H9 (cell line): ENCODE results near the gene HPS3. TPM values are rescaled to one million over a fixed set of nuclear protein-coding genes. Genes with fewer than 3 reads are reported as not detected.
"Not testable (repeated sequence)": the region's sequence is repeated elsewhere in the genome, so short reads cannot be mapped to it uniquely, and the experiment has no call there.

Experiments
- DNase-seq: peaks from one replicate; pipeline ENCODE4 v3.0.0-alpha.2; 2017
- H2AFZ ChIP-seq: one replicate; pipeline ENCODE4 v1.6.1; 2013; ENCODE audit warnings: mild to moderate bottlenecking, low read length, control low read depth, moderate library complexity
- H2AK5ac ChIP-seq: 2 replicates; pipeline ENCODE4 v1.6.1; 2013; ENCODE audit warnings: low read length, control low read depth, mixed read lengths; ENCODE audit not compliant: insufficient read length
- H2BK120ac ChIP-seq: one replicate; pipeline ENCODE4 v1.6.1; 2013; ENCODE audit warnings: low read depth, mild to moderate bottlenecking, low read length, control low read depth, inconsistent platforms; ENCODE audit not compliant: poor library complexity, severe bottlenecking
- H2BK12ac ChIP-seq: 2 replicates; pipeline ENCODE4 v1.6.1; 2013; ENCODE audit warnings: low read length, control low read depth, mixed read lengths, low read depth; ENCODE audit not compliant: insufficient read length
- H2BK15ac ChIP-seq: 2 replicates; pipeline ENCODE4 v1.6.1; 2013; ENCODE audit warnings: low read depth, low read length, control low read depth
- H2BK20ac ChIP-seq: one replicate; pipeline ENCODE4 v1.6.1; 2013; ENCODE audit warnings: low read depth, mild to moderate bottlenecking, low read length, control low read depth, inconsistent platforms; ENCODE audit not compliant: poor library complexity, severe bottlenecking
- H2BK5ac ChIP-seq: 2 replicates; pipeline ENCODE4 v1.6.1; 2013; ENCODE audit warnings: low read length, control low read depth, mixed read lengths; ENCODE audit not compliant: insufficient read length
- H3K14ac ChIP-seq: 2 replicates; pipeline ENCODE4 v1.6.1; 2013; ENCODE audit warnings: low read length, control low read depth; ENCODE audit not compliant: insufficient read depth
- H3K18ac ChIP-seq: 2 replicates; pipeline ENCODE4 v1.6.1; 2013; ENCODE audit warnings: low read depth, mild to moderate bottlenecking, mixed read lengths, low read length, control low read depth; ENCODE audit not compliant: insufficient read length
- H3K23ac ChIP-seq: 2 replicates; pipeline ENCODE4 v1.6.1; 2013; ENCODE audit warnings: low read length, control low read depth, mixed read lengths, low read depth; ENCODE audit not compliant: insufficient read length
- H3K23me2 ChIP-seq: 2 replicates; pipeline ENCODE4 v1.6.1; 2013; ENCODE audit warnings: low read depth, mild to moderate bottlenecking, mixed read lengths, low read length, control low read depth; ENCODE audit not compliant: insufficient read length, poor library complexity, severe bottlenecking
- H3K27ac ChIP-seq: 2 replicates; pipeline ENCODE4 v1.5.1; 2013; ENCODE audit warnings: low read length, control low read depth, mixed read lengths, low read depth; ENCODE audit not compliant: insufficient read length
- H3K27me3 ChIP-seq: 2 replicates; pipeline ENCODE4 v1.6.1; 2013; ENCODE audit warnings: low read length, control low read depth, inconsistent platforms; ENCODE audit not compliant: insufficient read depth
- H3K4ac ChIP-seq: 2 replicates; pipeline ENCODE4 v1.6.1; 2013; ENCODE audit warnings: low read depth, mild to moderate bottlenecking, control low read depth, inconsistent platforms, low read length, moderate library complexity
- H3K4me1 ChIP-seq: 2 replicates; pipeline ENCODE4 v1.6.1; 2013; ENCODE audit warnings: low read length, control low read depth, inconsistent platforms; ENCODE audit not compliant: insufficient read depth
- H3K4me2 ChIP-seq: 2 replicates; pipeline ENCODE4 v1.6.1; 2013; ENCODE audit warnings: low read length, control low read depth, mixed read lengths; ENCODE audit not compliant: insufficient read length, insufficient read depth
- H3K56ac ChIP-seq: 2 replicates; pipeline ENCODE4 v1.6.1; 2013; ENCODE audit warnings: low read depth, mild to moderate bottlenecking, mixed read lengths, low read length, control low read depth; ENCODE audit not compliant: insufficient read length
- H3K79me1 ChIP-seq: 2 replicates; pipeline ENCODE4 v1.6.1; 2013; ENCODE audit warnings: low read depth, mild to moderate bottlenecking, moderate library complexity, low read length, control low read depth, inconsistent platforms; ENCODE audit not compliant: insufficient read depth, poor library complexity, severe bottlenecking
- H3K79me2 ChIP-seq: 2 replicates; pipeline ENCODE4 v1.6.1; 2013; ENCODE audit warnings: low read length, control low read depth, inconsistent platforms; ENCODE audit not compliant: insufficient read depth
- H3K9ac ChIP-seq: 2 replicates; pipeline ENCODE4 v1.6.1; 2013; ENCODE audit warnings: low read length, control low read depth, mixed read lengths; ENCODE audit not compliant: insufficient read length; ENCODE audit errors: extremely low read depth
- H3K9me3 ChIP-seq: one replicate; pipeline ENCODE4 v1.6.1; 2013; ENCODE audit warnings: low read depth, low read length, inconsistent platforms; ENCODE audit not compliant: control insufficient read depth
- H3T11ph ChIP-seq: one replicate; pipeline ENCODE4 v1.6.1; 2013; ENCODE audit warnings: mild to moderate bottlenecking, low read length, control low read depth, inconsistent platforms
- H4K20me1 ChIP-seq: one replicate; pipeline ENCODE4 v1.6.1; 2013; ENCODE audit not compliant: control insufficient read depth, insufficient read length, insufficient read depth
- H4K5ac ChIP-seq: 2 replicates; pipeline ENCODE4 v1.6.1; 2013; ENCODE audit warnings: low read depth, mild to moderate bottlenecking, mixed read lengths, low read length, control low read depth; ENCODE audit not compliant: insufficient read length
- H4K8ac ChIP-seq: replicated peaks from 2 replicates; pipeline ENCODE4 v1.6.1; 2013; ENCODE audit warnings: low read length, control low read depth, mixed read lengths, low read depth; ENCODE audit not compliant: insufficient read length
- H4K91ac ChIP-seq: 2 replicates; pipeline ENCODE4 v1.6.1; 2013; ENCODE audit warnings: low read depth, mild to moderate bottlenecking, moderate library complexity, mixed read lengths, low read length, control low read depth; ENCODE audit not compliant: insufficient read length
- H3K27ac Mint-ChIP-seq, 3 experiments: 2 replicates in 2 of 3; 3 replicates in 1 of 3; pipeline ENCODE4 v1.8.0; 2020 to 2021; ENCODE audit warnings: mixed read lengths in 3 of 3, mild to moderate bottlenecking in 1 of 3, moderate library complexity in 1 of 3
- H3K27me3 Mint-ChIP-seq: 2 replicates; pipeline ENCODE4 v1.8.0; 2021; ENCODE audit warnings: low read depth, mild to moderate bottlenecking, moderate library complexity, mixed read lengths
- H3K36me3 Mint-ChIP-seq, 3 experiments: 2 replicates in 2 of 3; 3 replicates in 1 of 3; pipeline ENCODE4 v1.8.0; 2020 to 2021; ENCODE audit warnings: low read depth in 3 of 3, mixed read lengths in 3 of 3; ENCODE audit not compliant: insufficient read depth in 1 of 3
- H3K4me1 Mint-ChIP-seq, 2 experiments: 2 replicates each; pipeline ENCODE4 v1.8.0; 2020; ENCODE audit warnings: mixed read lengths in 2 of 2
- H3K4me3 Mint-ChIP-seq, 2 experiments: 2 replicates in 1 of 2; 3 replicates in 1 of 2; pipeline ENCODE4 v1.8.0; 2020 to 2021; ENCODE audit warnings: mild to moderate bottlenecking in 2 of 2, mixed read lengths in 2 of 2, moderate library complexity in 1 of 2
- H3K9me3 Mint-ChIP-seq, 2 experiments: 2 replicates in 1 of 2; 3 replicates in 1 of 2; pipeline ENCODE4 v1.8.0; 2020; ENCODE audit warnings: mild to moderate bottlenecking in 2 of 2, mixed read lengths in 2 of 2, moderate library complexity in 1 of 2
- WGBS: extraction: QIAGEN DNeasy Blood & Tissue Kit; methylation state at CpG from one replicate; pipeline ENCODE4 v1.1.7; 2013; ENCODE audit warnings: missing lambda C conversion rate, low lambda C conversion rate, mixed read lengths; ENCODE audit not compliant: insufficient read length; ENCODE audit errors: extremely low coverage; 5-methylcytosine and 5-hydroxymethylcytosine counted together
- total RNA-seq: library from RNA; stranded (reverse); gene quantifications from 2 replicates; pipeline ENCODE4 v1.2.1, GENCODE V29; 2021
- TF ChIP-seq, protein P1 (sequence below): fragments of 200-600 bp; sonication (generic); conservative IDR thresholded peaks from 3 replicates; pipeline ENCODE4 v1.8.0; 2021; ENCODE audit warnings: antibody characterized with exemption, mild to moderate bottlenecking

HPS3 gene
- total RNA-seq, 1 experiment from 2014 or later = 46.5 TPM

DNA sequence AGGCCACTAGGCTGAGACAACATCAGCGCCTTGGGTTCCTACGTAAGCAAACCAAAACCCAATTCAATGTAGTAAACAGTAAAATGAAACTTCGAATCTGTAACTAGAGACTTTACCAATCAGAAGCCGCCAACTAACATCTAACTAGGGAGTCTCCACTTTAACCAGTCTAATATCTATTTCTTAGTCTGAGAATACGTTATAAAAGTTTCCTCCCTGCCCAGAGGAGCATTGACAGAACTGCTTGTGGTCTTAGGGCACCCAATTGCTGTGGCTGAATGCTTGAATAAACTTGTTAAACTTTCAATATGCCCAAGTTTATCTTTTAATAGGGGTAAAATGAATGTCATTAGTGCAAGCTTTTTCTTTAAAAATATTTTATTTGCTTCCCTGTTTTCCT, 87.9 kb downstream of the HPS3 start:
- no peak overlapping the region for H4K91ac ChIP-seq
- no peak overlapping the region for H3K56ac ChIP-seq
- H3K27ac ChIP-seq = no peak overlapping the region
- H2BK12ac ChIP-seq = no peak overlapping the region
- Mint-ChIP-seq H3K27me3 (no peaks in the 10 kb centered on the region), H3K36me3 (peaks cover 0 to 9% (median 4%) of the 10 kb centered on the region in 3 experiments; a peak in 3 of 7 replicates), H3K4me1 (peaks cover 12 to 16% of the 10 kb centered on the region in 2 experiments), H3K27ac (no peak overlapping the region), H3K4me3 (no peak overlapping the region), H3K9me3 (peaks cover 3 to 8% of the 10 kb centered on the region in 2 experiments; a peak in 4 of 5 replicates)
- no peak overlapping the region for H2AK5ac ChIP-seq
- no peaks in the 10 kb centered on the region for H3K4me1 ChIP-seq
- H3K4ac ChIP-seq = no peak overlapping the region
- H3K23me2 ChIP-seq = no peaks in the 10 kb centered on the region
- H4K8ac ChIP-seq = no peak overlapping the region
- TF ChIP-seq, protein P1, sequence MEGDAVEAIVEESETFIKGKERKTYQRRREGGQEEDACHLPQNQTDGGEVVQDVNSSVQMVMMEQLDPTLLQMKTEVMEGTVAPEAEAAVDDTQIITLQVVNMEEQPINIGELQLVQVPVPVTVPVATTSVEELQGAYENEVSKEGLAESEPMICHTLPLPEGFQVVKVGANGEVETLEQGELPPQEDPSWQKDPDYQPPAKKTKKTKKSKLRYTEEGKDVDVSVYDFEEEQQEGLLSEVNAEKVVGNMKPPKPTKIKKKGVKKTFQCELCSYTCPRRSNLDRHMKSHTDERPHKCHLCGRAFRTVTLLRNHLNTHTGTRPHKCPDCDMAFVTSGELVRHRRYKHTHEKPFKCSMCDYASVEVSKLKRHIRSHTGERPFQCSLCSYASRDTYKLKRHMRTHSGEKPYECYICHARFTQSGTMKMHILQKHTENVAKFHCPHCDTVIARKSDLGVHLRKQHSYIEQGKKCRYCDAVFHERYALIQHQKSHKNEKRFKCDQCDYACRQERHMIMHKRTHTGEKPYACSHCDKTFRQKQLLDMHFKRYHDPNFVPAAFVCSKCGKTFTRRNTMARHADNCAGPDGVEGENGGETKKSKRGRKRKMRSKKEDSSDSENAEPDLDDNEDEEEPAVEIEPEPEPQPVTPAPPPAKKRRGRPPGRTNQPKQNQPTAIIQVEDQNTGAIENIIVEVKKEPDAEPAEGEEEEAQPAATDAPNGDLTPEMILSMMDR = no peak
- H2BK5ac ChIP-seq = no peak overlapping the region
- H2BK120ac ChIP-seq = no peak overlapping the region
- H3K27me3 ChIP-seq = no peaks in the 10 kb centered on the region
- no peak overlapping the region for H3K14ac ChIP-seq
- no peak overlapping the region for H2BK15ac ChIP-seq
- DNase-seq = no peak
- no peaks in the 10 kb centered on the region for H3K79me2 ChIP-seq
- no peaks in the 10 kb centered on the region for H3K79me1 ChIP-seq
- no peak overlapping the region for H4K5ac ChIP-seq
- H3K18ac ChIP-seq = no peak overlapping the region
- H3K4me2 ChIP-seq = no peak overlapping the region
- no CpG with 5 or more reads among the region's 5 CpGs for WGBS
- H3T11ph ChIP-seq = no peak overlapping the region
- no peaks in the 10 kb centered on the region for H4K20me1 ChIP-seq
- no peak overlapping the region for H3K9ac ChIP-seq
- H2BK20ac ChIP-seq = no peak overlapping the region
- no peaks in the 10 kb centered on the region for H3K9me3 ChIP-seq
- peak overlapping the region; percentile 48 for H2AFZ ChIP-seq
- H3K23ac ChIP-seq = no peak overlapping the region

DNA sequence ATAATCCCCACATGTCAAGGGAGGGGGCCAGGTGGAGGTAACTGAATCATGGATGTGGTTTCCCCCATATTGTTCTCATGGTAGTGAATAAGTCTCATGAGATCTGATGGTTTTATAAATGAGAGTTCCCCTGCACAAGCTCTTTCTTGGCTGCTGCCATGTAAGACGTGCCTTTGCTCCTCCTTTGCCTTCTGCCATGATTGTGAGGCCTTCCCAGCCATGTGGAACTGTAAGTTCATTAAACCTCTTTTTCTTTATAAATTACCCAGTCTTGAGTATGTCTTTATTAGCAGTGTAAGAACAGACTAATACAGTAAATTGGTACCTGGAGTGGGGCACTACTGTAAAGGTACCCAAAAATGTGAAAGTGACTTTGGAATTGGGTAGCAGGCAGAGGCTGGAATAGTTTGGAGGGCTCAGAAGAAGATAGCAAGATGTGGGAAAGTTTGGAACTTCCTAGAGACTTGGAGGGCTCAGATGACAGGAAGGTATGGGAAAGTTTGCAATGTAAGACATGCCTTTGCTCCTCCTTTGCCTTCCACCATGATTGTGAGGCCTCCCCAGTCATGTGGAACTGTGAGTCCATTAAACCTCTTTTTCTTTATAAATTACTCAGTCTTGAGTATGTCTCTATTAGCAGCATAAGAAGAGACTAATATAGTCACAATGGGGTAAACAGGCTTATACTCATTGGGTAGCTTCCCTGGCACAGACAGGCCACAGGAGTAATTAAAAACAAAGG, 90.1 kb downstream of the HPS3 start:
- H3K4me1 ChIP-seq, H3K27ac ChIP-seq, H3K56ac ChIP-seq, H3K23me2 ChIP-seq, H3K4me3 Mint-ChIP-seq, H2BK120ac ChIP-seq, H4K8ac ChIP-seq, H4K91ac ChIP-seq, H3K9me3 ChIP-seq, H3K9me3 Mint-ChIP-seq, H3K27me3 Mint-ChIP-seq, H2BK12ac ChIP-seq, H3K14ac ChIP-seq, H3T11ph ChIP-seq, H2BK5ac ChIP-seq, DNase-seq, H2BK15ac ChIP-seq, H3K18ac ChIP-seq, H4K5ac ChIP-seq, H3K23ac ChIP-seq, H2AK5ac ChIP-seq, H3K4ac ChIP-seq, H2AFZ ChIP-seq, H3K79me1 ChIP-seq, H3K9ac ChIP-seq, H3K79me2 ChIP-seq, H3K4me2 ChIP-seq, H2BK20ac ChIP-seq, H3K27ac Mint-ChIP-seq, H3K27me3 ChIP-seq, H4K20me1 ChIP-seq: not testable (repeated sequence)
- Mint-ChIP-seq H3K4me1 (peaks cover 12 to 16% of the 10 kb centered on the region in 2 experiments), H3K36me3 (peaks cover 0 to 13% (median 4%) of the 10 kb centered on the region in 3 experiments; a peak in 3 of 7 replicates)
- WGBS = no CpG with 5 or more reads among the region's 1 CpG
